ENCODE data around the gene TPRKB.
"Not testable (repeated sequence)": the region's sequence is repeated elsewhere in the genome, so short reads cannot be mapped to it uniquely, and the experiment has no call there.

TPRKB gene

GRCh38 chr2:73718851-73719621, 18.1 kb downstream of the TPRKB start:
- no peaks in the 10 kb centered on the region for H3K36me3 ChIP-seq (ENCODE audit: insufficient read depth, low read length)
- peaks cover 4% of the 10 kb centered on the region for H3K27me3 ChIP-seq (ENCODE audit: insufficient read depth, low read length, poor library complexity, severe bottlenecking)
- no peak for TF ChIP-seq CTCF (conservative IDR thresholded peaks at IDR 0.05; ENCODE audit: low read length)
- no peak for TF ChIP-seq EZH2phosphoT487 (IDR thresholded peaks at IDR 0.05; ENCODE audit: borderline replicate concordance)
- H3K4me3 ChIP-seq (ENCODE audit: low read length, poor library complexity, severe bottlenecking) = no peak overlapping the region
- no peaks in the 10 kb centered on the region for H3K9me3 ChIP-seq (ENCODE audit: insufficient read depth, low read depth, low read length)
- no peaks in the 10 kb centered on the region for H3K9me2 ChIP-seq (replicated peaks; ENCODE audit: low read depth, low read length)
- no peaks in the 10 kb centered on the region for H4K20me1 ChIP-seq (ENCODE audit: insufficient read depth, low read length, poor library complexity, severe bottlenecking)
- no peak overlapping the region for H3K9ac ChIP-seq (ENCODE audit: low read depth, low read length, poor library complexity, severe bottlenecking)
- H3K79me2 ChIP-seq (ENCODE audit: insufficient read depth, low read length) = no peaks in the 10 kb centered on the region
- H3K4me1 ChIP-seq (ENCODE audit: insufficient read depth, low read length, poor library complexity, severe bottlenecking) = no peaks in the 10 kb centered on the region
- no peak overlapping the region for H3K4me2 ChIP-seq (ENCODE audit: low read depth, low read length, poor library complexity, severe bottlenecking)
- H3F3A ChIP-seq (ENCODE audit: low read depth) = no peaks in the 10 kb centered on the region
- H2AFZ ChIP-seq (ENCODE audit: low read length) = no peak overlapping the region

DNA sequence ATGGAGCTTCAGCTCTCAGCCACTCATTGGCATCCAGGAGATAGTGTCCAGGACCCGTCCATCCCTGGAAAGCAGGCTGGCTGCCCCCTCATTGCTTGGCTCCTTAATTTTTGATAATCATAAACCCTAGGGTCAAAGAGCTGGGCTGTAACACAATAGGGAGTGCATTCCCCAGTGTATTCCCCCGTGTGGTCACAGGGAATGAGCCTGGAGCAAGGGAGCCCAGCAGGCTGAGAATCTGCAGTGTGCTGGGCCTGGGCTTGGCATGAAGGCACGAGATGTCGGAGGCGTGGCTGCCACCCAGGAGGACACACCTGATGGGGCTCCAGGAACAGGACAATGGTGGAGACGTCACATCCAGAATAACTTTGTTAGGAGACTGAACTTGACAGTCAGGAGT, 18.7 kb downstream of the TPRKB start:
- no peaks in the 10 kb centered on the region for H3K79me2 ChIP-seq (ENCODE audit: insufficient read depth, low read length)
- no peak for TF ChIP-seq EZH2phosphoT487 (IDR thresholded peaks at IDR 0.05; ENCODE audit: borderline replicate concordance)
- TF ChIP-seq CTCF (conservative IDR thresholded peaks at IDR 0.05; ENCODE audit: low read length) = no peak
- H3K4me1 ChIP-seq (ENCODE audit: insufficient read depth, low read length, poor library complexity, severe bottlenecking) = no peaks in the 10 kb centered on the region
- no peak overlapping the region for H3K4me3 ChIP-seq (ENCODE audit: low read length, poor library complexity, severe bottlenecking)
- no peak overlapping the region for H3K4me2 ChIP-seq (ENCODE audit: low read depth, low read length, poor library complexity, severe bottlenecking)
- no peak overlapping the region for H2AFZ ChIP-seq (ENCODE audit: low read length)
- no peaks in the 10 kb centered on the region for H3K9me3 ChIP-seq (ENCODE audit: insufficient read depth, low read depth, low read length)
- H3K27me3 ChIP-seq (ENCODE audit: insufficient read depth, low read length, poor library complexity, severe bottlenecking) = peaks cover 8% of the 10 kb centered on the region
- no peak overlapping the region for H3K9ac ChIP-seq (ENCODE audit: low read depth, low read length, poor library complexity, severe bottlenecking)
- no peaks in the 10 kb centered on the region for H3F3A ChIP-seq (ENCODE audit: low read depth)
- H3K36me3 ChIP-seq (ENCODE audit: insufficient read depth, low read length) = no peaks in the 10 kb centered on the region
- H3K9me2 ChIP-seq (replicated peaks; ENCODE audit: low read depth, low read length) = no peaks in the 10 kb centered on the region
- H4K20me1 ChIP-seq (ENCODE audit: insufficient read depth, low read length, poor library complexity, severe bottlenecking) = no peaks in the 10 kb centered on the region

DNA sequence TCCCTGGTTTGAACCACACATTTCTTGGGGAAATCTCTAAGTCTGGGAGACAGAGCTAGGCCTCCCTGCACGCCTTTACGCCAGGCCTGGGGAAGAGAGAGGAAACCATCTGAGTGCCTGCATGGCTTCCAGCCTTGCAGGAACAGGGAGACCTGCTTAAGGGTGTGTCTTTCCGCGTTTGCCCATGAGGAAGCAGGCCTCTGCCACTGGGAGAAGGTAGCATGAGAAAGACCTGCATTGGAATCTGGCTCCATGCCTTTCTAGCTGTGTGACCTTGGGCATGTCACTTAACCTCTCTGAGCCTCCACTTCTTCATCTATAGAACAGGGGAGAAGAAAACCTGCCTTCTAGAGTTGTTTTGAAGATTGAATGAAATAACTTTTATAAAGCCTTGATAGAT, 19.4 kb downstream of the TPRKB start:
- H3K27me3 ChIP-seq (ENCODE audit: insufficient read depth, low read length, poor library complexity, severe bottlenecking); H3F3A ChIP-seq (ENCODE audit: low read depth); H3K9ac ChIP-seq (ENCODE audit: low read depth, low read length, poor library complexity, severe bottlenecking); H3K9me2 ChIP-seq (replicated peaks; ENCODE audit: low read depth, low read length); H4K20me1 ChIP-seq (ENCODE audit: insufficient read depth, low read length, poor library complexity, severe bottlenecking); H3K36me3 ChIP-seq (ENCODE audit: insufficient read depth, low read length); H3K4me2 ChIP-seq (ENCODE audit: low read depth, low read length, poor library complexity, severe bottlenecking); H2AFZ ChIP-seq (ENCODE audit: low read length); H3K4me1 ChIP-seq (ENCODE audit: insufficient read depth, low read length, poor library complexity, severe bottlenecking); H3K79me2 ChIP-seq (ENCODE audit: insufficient read depth, low read length); H3K4me3 ChIP-seq (ENCODE audit: low read length, poor library complexity, severe bottlenecking); H3K9me3 ChIP-seq (ENCODE audit: insufficient read depth, low read depth, low read length): not testable (repeated sequence)

DNA sequence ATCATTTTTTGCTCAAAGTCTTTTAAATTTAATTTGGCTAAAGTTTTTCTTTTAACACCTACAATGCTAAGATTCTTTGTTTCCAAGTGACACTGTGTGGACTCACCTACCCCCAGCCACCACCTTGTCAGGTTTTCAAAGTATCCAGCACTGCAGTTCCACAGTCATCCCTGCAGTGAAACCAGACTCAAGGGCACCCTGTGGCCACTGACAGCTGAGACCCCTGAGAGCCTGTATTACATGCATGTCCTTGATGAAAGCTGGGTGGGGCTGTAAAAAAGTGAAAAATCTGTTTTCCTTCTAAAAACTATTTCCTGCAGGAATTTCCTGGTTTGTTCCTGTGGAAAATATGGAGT, 19.9 kb downstream of the TPRKB start:
- no peaks in the 10 kb centered on the region for H3K4me1 ChIP-seq (ENCODE audit: insufficient read depth, low read length, poor library complexity, severe bottlenecking)
- peaks cover 10% of the 10 kb centered on the region for H3K27me3 ChIP-seq (ENCODE audit: insufficient read depth, low read length, poor library complexity, severe bottlenecking)
- no peaks in the 10 kb centered on the region for H3K9me3 ChIP-seq (ENCODE audit: insufficient read depth, low read depth, low read length)
- no peak overlapping the region for H3K4me2 ChIP-seq (ENCODE audit: low read depth, low read length, poor library complexity, severe bottlenecking)
- no peak overlapping the region for H3K4me3 ChIP-seq (ENCODE audit: low read length, poor library complexity, severe bottlenecking)
- H2AFZ ChIP-seq (ENCODE audit: low read length) = no peak overlapping the region
- no peaks in the 10 kb centered on the region for H3K79me2 ChIP-seq (ENCODE audit: insufficient read depth, low read length)
- H4K20me1 ChIP-seq (ENCODE audit: insufficient read depth, low read length, poor library complexity, severe bottlenecking) = no peaks in the 10 kb centered on the region
- H3F3A ChIP-seq (ENCODE audit: low read depth) = no peaks in the 10 kb centered on the region
- H3K9me2 ChIP-seq (replicated peaks; ENCODE audit: low read depth, low read length) = no peaks in the 10 kb centered on the region
- H3K9ac ChIP-seq (ENCODE audit: low read depth, low read length, poor library complexity, severe bottlenecking) = no peak overlapping the region
- no peak for TF ChIP-seq EZH2phosphoT487 (IDR thresholded peaks at IDR 0.05; ENCODE audit: borderline replicate concordance)
- no peak for TF ChIP-seq CTCF (conservative IDR thresholded peaks at IDR 0.05; ENCODE audit: low read length)
- no peaks in the 10 kb centered on the region for H3K36me3 ChIP-seq (ENCODE audit: insufficient read depth, low read length)

All from Loucy (cell line).